ENCODE measurements around the gene PDE12.
"Not testable (repeated sequence)": the region's sequence is repeated elsewhere in the genome, so short reads cannot be mapped to it uniquely, and the experiment has no call there.

Gene PDE12

GRCh38 chr3:57583544-57583943 lies 27.5 kb downstream of the PDE12 start:
- DNase-seq (ENCODE audit: low read depth), result no peak

GRCh38 chr3:57586778-57587177 lies 30.7 kb downstream of the PDE12 start:
- DNase-seq (ENCODE audit: low read depth), result no peak

- DNase-seq (ENCODE audit: low read depth), result no peak
Measured at GRCh38 chr3:57587905-57588304, 31.8 kb downstream of the PDE12 start.

GRCh38 chr3:57592306-57592705 lies 36.2 kb downstream of the PDE12 start:
- DNase-seq (ENCODE audit: low read depth), result no peak

GRCh38 chr3:57594144-57594543 lies 38.1 kb downstream of the PDE12 start:
- DNase-seq (ENCODE audit: low read depth), result no peak

- no peak for DNase-seq (ENCODE audit: low read depth)
Measured at GRCh38 chr3:57594576-57594975, 38.5 kb downstream of the PDE12 start.

GRCh38 chr3:57596495-57597126 lies 40.5 kb downstream of the PDE12 start:
- peak; percentile 98 for DNase-seq (ENCODE audit: low read depth)

- peak; percentile 100 for DNase-seq (ENCODE audit: low read depth)
Measured at GRCh38 chr3:57597127-57597923, 41.3 kb downstream of the PDE12 start, which contains the start of gene ARF4. TSS of gene ARF4 (minus strand) at chr3:57597344. CDS start at chr3:57597140, 204 bp downstream.

GRCh38 chr3:57598765-57599360 lies 42.8 kb downstream of the PDE12 start:
- DNase-seq (ENCODE audit: low read depth), result no peak

- DNase-seq (ENCODE audit: low read depth), result no peak
Measured at GRCh38 chr3:57600195-57600594, 44.1 kb downstream of the PDE12 start.

GRCh38 chr3:57604971-57605370 lies 48.9 kb downstream of the PDE12 start:
- peak; percentile 30 for DNase-seq (ENCODE audit: low read depth)

GRCh38 chr3:57605683-57606082 lies 49.6 kb downstream of the PDE12 start:
- DNase-seq (ENCODE audit: low read depth), result no peak

GRCh38 chr3:57611870-57612269 lies 55.8 kb downstream of the PDE12 start:
- DNase-seq (ENCODE audit: low read depth), result not testable (repeated sequence)

GRCh38 chr3:57616233-57616632 lies 60.2 kb downstream of the PDE12 start:
- DNase-seq (ENCODE audit: low read depth), result no peak
